GM12872 (cell line): ENCODE measurements around the gene DDB1.

Experiments
- TF ChIP-seq, protein P1 (sequence below): IDR thresholded peaks from 3 replicates; pipeline ENCODE4 v1.5.1; 2011; ENCODE audit warnings: low read depth, mild to moderate bottlenecking, low read length, moderate library complexity; ENCODE audit not compliant: insufficient read depth

The DDB1 gene

DNA sequence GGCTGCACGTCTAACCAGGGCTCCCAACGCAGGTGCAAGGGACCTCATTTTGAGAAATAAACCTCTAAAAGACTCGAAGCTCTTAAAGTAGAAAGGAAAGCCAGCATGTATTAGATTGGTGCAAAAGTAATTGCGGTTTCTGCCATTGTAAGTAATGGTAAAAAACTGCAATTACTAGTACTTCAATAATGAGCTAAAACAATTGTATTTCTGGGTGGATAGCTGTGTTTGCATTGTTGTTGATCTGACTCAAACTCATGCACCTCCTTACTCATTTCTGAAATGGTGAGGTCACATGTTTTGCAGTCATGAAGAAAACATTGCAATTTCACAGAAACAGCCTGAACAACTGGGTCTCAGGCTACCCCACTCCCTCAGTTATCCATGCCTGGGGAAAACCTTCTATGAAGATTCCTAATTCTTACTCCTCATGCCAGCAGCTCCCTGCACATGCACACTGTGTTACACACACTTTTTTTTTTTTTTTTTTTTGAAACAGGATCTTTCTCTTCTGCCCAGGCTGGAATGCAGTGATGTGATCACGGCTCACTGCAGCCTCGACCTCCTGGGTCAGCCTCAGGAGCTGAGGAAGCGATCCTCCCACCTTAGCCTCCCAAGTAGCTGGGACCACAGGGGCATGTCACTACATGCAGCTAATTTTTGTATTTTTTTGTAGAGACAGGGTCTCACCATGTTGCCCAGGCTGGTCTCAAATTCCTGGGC lies 62.4 kb downstream of the DDB1 start:
- TF ChIP-seq, protein P1, sequence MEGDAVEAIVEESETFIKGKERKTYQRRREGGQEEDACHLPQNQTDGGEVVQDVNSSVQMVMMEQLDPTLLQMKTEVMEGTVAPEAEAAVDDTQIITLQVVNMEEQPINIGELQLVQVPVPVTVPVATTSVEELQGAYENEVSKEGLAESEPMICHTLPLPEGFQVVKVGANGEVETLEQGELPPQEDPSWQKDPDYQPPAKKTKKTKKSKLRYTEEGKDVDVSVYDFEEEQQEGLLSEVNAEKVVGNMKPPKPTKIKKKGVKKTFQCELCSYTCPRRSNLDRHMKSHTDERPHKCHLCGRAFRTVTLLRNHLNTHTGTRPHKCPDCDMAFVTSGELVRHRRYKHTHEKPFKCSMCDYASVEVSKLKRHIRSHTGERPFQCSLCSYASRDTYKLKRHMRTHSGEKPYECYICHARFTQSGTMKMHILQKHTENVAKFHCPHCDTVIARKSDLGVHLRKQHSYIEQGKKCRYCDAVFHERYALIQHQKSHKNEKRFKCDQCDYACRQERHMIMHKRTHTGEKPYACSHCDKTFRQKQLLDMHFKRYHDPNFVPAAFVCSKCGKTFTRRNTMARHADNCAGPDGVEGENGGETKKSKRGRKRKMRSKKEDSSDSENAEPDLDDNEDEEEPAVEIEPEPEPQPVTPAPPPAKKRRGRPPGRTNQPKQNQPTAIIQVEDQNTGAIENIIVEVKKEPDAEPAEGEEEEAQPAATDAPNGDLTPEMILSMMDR, result no peak

- TF ChIP-seq, protein P1, result no peak
Measured at GRCh38 chr11:61268588-61269250, 64.2 kb downstream of the DDB1 start.

DNA sequence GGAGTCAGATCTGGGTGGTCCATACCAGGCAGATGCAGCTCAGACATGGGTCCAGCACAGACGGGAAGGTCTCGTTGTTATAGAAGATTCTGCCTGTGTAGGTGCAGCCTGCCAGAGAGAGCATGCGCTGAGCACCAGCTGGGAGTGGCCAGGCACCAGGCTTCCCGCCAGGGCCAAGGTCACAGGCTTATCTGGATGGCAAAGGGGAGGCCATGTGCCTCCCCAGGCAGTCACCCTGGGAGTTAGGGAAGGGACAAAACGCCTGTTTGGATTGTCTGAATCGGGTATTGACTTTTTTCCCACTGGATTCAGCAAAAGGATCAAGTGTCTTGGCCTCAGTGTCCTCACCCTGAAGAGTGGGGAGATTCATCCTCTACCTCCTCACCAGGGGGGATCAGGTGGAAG lies 65.5 kb downstream of the DDB1 start:
- TF ChIP-seq, protein P1, result no peak

GRCh38 chr11:61266602-61267001 lies 66.3 kb downstream of the DDB1 start:
- TF ChIP-seq, protein P1, result no peak

DNA sequence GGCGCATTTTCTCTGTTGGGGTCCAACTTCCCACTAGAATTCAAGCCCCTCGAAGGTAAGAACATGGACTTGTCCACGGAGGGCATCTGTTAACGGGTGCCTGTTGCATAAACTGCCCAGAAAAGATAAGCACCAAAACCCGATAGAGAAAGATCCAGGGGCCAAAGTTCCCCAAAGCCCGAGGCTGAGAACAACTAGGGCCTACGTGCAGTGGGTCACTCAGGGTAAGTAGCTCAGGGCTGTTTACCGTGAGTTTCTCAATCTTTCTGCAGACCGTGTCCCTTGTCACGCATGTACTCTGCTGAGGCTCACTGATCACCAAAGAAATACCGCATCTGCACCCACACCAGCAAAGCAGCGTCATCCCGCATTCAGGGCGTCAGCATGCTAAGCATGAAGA lies 67.5 kb downstream of the DDB1 start:
- TF ChIP-seq, protein P1, result no peak

DNA sequence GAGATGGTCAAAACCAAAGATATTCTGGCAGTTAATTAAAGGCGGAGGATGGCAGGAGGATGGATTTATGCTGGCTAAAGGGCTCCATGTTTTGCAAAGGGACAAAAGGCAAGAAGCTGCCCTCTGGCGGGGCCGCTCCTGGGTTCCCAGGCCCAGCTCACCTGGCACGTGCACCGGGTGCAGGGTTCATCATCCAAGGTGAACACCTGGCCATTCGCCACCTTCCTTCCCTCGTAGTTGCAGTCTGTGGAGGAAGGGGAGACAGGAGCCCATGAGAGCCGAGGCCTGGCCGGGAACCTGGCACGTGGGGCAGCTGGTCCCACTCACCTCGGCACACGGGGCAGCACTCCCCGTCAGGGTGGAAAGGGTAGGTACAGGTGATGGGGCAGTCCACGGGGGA lies 68.1 kb downstream of the DDB1 start:
- TF ChIP-seq, protein P1, result no peak

GRCh38 chr11:61264371-61264770 lies 68.5 kb downstream of the DDB1 start:
- TF ChIP-seq, protein P1, result no peak
